Stimulated activated CD4-positive, alpha-beta T cell treated with anti-CD3 and anti-CD28 coated beads, Interleukin-4, amount 100 ng/mL, for 1 hour (primary cell): ENCODE results near the gene ROPN1L.

Experiments
- DNase-seq: peaks from one replicate; pipeline ENCODE4 v3.0.0-alpha.2; 2020

ROPN1L gene

GRCh38 chr5:10459080-10460055 is 17.7 kb downstream of the ROPN1L start:
- DNase-seq = no peak

- DNase-seq = no peak
These were observed 18.7 kb downstream of the ROPN1L start for GRCh38 chr5:10460252-10460906.

- DNase-seq = no peak
These were observed 19.4 kb downstream of the ROPN1L start for GRCh38 chr5:10461041-10461440.

GRCh38 chr5:10461904-10462555 is 20.4 kb downstream of the ROPN1L start:
- no peak for DNase-seq

- no peak for DNase-seq
These were observed 21.9 kb downstream of the ROPN1L start for GRCh38 chr5:10463566-10463965.

- DNase-seq = no peak
These were observed 22.5 kb downstream of the ROPN1L start for GRCh38 chr5:10464173-10464572.

- DNase-seq = no peak
These were observed 24.0 kb downstream of the ROPN1L start for GRCh38 chr5:10465726-10466125.

GRCh38 chr5:10466446-10467073 is 24.9 kb downstream of the ROPN1L start:
- no peak for DNase-seq

GRCh38 chr5:10467281-10468198 is 25.9 kb downstream of the ROPN1L start:
- no peak for DNase-seq

- no peak for DNase-seq
These were observed 26.6 kb downstream of the ROPN1L start for GRCh38 chr5:10468256-10468655.

- no peak for DNase-seq
These were observed 27.8 kb downstream of the ROPN1L start for GRCh38 chr5:10469253-10470050.

- DNase-seq = no peak
These were observed 29.0 kb downstream of the ROPN1L start for GRCh38 chr5:10470669-10471068.

- no peak for DNase-seq
These were observed 30.0 kb downstream of the ROPN1L start for GRCh38 chr5:10471677-10472076.

GRCh38 chr5:10474521-10475075 is 32.9 kb downstream of the ROPN1L start:
- DNase-seq = no peak

GRCh38 chr5:10475931-10476676 is 34.4 kb downstream of the ROPN1L start:
- no peak for DNase-seq

- DNase-seq = no peak
These were observed 35.2 kb downstream of the ROPN1L start for GRCh38 chr5:10476878-10477277.

- no peak for DNase-seq
These were observed 36.3 kb downstream of the ROPN1L start for GRCh38 chr5:10477943-10478342.

GRCh38 chr5:10478436-10478835 is 36.8 kb downstream of the ROPN1L start:
- DNase-seq = no peak

GRCh38 chr5:10479154-10479721 is 37.6 kb downstream of the ROPN1L start:
- no peak for DNase-seq
